Right lobe of liver (tissue), 4 donors: ENCODE results near the gene INSYN2B.

Source experiments
- POLR2A ChIP-seq: fragments of 450-650 bp; IDR thresholded peaks from one replicate; pipeline ENCODE4 v1.6.1; 2017; ENCODE audit warnings: antibody characterized with exemption, mild to moderate bottlenecking
- TF ChIP-seq, protein P1 (sequence below), 4 donors: fragments of 200-600 bp in 3 of 4; fragments of 450-650 bp in 1 of 4; IDR thresholded peaks; one replicate each; pipeline versions ENCODE4 v1.5.1 to v1.8.0; 2016 to 2022; ENCODE audit warnings: antibody characterized with exemption in 4 of 4, mild to moderate bottlenecking in 2 of 4
- donor health status: DM: no; HTN: no; CAD: no.
- donor health status: DM: no; HTN: no; CAD: no.
- donor health status: DM: no; HTN: yes; CAD: no.

DNA sequence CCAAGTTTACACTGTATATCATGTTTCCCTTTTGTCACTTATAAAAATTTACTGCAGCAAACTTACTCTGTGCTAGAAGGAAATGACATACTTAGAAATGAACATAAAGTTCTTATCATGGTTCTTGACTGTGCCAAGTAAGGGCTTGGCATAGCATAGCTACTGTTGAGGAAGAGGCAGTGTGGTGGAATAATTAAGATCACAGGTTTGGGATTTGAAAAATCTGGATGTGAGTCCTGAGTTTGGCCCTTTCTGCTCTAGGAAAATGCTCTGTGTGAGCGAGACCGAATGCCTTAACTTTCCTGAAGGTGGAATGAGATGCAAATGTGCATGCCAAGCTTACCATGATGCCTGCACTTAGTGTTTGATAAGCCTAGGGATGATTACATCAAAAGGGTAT, 99.5 kb downstream of the INSYN2B start:
- TF ChIP-seq POLR2A: no peak
- TF ChIP-seq, protein P1, sequence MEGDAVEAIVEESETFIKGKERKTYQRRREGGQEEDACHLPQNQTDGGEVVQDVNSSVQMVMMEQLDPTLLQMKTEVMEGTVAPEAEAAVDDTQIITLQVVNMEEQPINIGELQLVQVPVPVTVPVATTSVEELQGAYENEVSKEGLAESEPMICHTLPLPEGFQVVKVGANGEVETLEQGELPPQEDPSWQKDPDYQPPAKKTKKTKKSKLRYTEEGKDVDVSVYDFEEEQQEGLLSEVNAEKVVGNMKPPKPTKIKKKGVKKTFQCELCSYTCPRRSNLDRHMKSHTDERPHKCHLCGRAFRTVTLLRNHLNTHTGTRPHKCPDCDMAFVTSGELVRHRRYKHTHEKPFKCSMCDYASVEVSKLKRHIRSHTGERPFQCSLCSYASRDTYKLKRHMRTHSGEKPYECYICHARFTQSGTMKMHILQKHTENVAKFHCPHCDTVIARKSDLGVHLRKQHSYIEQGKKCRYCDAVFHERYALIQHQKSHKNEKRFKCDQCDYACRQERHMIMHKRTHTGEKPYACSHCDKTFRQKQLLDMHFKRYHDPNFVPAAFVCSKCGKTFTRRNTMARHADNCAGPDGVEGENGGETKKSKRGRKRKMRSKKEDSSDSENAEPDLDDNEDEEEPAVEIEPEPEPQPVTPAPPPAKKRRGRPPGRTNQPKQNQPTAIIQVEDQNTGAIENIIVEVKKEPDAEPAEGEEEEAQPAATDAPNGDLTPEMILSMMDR (IDR thresholded peaks at IDR 0.05): no peak
